T-helper 2 cell (primary cell): Measurements from ENCODE around the gene MICU1.
"Not testable (repeated sequence)": the region's sequence is repeated elsewhere in the genome, so short reads cannot be mapped to it uniquely, and the experiment has no call there.

Experiments used
- DNase-seq, 5 experiments: peaks; one replicate each; pipeline versions ENCODE4 v3.0.0 to v3.0.0-alpha.2; 2012 to 2022

Gene MICU1

DNA sequence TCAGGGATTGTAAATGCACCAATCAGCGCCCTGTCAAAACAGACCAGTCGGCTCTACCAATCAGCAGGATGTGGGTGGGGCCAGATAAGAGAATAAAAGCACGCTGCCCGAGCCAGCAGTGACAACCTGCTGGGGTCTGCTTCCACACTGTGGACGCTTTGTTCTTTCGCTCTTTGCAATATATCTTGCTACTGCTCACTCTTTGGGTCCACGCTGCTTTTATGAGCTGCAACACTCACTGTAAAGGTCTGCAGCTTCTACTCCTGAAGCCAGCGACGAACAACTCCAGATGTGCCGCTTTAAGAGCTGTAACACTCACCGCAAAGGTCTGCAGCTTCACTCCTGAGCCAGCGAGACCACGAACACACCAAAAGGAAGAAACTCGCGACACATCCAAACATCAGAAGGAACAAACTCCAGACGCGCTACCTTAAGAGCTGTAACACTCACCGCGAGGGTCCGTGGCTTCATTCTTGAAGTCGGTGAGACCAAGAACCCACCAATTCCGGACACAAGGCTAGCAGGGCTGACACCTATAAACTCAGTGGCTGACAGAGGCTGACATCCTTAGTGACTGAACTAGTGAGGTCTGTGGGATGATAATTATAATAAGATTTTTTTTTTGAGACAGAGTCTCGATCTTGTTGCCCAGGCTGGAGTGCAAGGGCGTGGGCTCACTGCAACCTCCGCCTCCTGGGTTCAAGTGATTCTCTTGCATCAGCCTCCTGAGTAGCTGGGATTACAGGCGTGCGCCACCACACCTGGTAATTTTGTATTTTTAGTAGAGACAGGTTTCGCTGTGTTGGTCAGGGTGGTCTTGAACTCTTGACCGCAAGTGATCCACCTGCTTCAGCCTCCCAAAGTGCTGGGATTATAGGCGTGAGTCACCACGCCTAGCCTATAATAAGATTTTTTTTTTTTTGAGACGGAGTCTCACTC, 298.9 kb downstream of the MICU1 start:
- peak in 4 of 5 experiments; percentile 40 to 85 (median 58) for DNase-seq

DNA sequence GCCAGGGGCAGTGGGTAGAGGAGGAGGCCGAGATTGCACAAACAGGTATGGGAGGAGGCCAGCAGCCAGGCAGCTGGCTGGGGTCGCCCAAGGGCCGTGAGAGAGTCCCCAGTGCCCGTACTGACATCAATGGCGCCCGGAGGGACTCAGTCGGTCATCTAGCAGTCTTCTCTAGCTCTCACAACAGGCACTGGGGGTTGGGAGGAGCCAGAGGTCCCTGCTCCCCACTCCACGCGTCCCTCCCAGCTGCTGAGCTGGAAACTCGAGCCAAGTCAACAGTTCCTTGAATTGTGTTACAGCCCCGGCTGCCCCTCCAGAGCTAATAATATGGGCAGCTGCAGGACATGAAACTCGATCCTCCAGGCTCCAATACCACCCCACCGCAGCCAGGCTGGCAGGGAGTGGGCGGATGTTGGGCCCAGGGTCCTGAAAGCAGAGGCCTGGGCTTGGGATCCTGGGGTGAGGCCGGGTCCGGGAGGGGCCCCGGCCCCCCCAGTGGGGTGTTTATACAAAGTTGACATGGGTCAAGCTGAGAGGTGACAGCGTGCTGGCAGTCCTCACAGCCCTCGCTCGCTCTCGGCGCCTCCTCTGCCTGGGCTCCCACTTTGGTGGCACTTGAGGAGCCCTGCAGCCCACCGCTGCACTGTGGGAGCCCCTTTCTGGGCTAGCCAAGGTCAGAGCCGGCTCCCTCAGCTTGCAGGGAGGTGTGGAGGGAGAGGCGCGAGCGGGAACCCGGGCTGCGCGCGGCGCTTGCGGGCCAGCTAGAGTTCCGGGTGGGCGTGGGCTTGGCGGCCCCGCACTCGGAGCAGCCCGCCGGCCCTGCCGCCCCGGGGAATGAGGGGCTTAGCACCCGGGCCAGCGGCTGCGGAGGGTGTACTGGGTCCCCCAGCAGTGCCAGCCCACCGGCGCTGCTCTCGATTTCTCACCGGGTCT, 300.4 kb downstream of the MICU1 start:
- not testable (repeated sequence) for DNase-seq

DNA sequence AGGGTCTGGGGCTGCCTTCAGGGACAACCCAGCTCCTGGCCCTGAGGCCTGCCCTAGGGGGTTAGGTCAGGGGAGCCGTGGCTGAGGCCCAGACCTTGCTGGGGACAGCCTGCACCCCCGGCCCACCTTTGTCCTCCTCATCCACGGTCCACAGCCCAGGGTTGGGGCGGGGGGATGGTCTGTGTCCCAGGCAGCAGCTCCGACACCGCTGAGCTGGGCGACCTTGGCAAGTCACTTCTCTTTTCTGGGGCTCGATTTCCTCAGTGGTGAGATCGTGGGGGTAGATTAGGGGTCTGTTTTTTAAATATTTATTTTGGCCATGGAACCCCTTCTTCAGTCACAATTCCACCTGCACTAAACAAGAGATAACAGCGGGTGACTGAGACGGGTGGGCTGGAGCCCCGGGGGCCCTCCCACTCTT, 302.1 kb downstream of the MICU1 start:
- peak in 1 of 5 experiments; percentile 66 for DNase-seq

DNA sequence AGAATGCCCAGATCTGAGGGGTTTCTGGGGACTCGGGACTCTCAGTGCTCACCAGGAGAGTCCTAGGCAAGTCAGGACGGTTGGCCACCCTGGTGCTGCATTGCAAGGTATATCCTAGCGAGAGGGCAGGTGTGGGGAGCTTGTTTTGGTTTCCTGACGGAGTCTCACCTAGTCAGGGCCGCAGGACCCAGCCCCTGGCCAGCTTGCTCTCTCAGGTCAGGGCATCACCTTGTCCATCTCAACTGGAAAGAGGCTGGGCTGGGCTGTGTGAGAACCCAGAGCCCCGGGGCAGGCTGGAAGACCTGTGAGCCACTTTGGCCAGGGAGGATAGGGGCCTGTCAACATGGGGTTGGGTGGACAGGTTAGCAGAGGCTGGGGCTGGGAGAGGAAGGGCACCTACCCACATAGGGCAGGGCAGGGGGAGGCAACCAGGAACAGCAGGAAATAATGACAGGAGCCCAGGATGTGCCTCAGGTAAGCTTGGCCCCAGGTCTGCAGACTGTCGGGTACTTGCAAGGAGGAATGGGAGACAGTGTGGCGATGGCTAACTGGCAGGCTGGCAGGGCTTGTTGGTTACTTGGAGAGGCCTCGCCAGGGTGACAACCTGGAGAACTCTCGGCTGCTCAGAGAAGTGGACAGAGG, 302.6 kb downstream of the MICU1 start:
- no peak for DNase-seq

DNA sequence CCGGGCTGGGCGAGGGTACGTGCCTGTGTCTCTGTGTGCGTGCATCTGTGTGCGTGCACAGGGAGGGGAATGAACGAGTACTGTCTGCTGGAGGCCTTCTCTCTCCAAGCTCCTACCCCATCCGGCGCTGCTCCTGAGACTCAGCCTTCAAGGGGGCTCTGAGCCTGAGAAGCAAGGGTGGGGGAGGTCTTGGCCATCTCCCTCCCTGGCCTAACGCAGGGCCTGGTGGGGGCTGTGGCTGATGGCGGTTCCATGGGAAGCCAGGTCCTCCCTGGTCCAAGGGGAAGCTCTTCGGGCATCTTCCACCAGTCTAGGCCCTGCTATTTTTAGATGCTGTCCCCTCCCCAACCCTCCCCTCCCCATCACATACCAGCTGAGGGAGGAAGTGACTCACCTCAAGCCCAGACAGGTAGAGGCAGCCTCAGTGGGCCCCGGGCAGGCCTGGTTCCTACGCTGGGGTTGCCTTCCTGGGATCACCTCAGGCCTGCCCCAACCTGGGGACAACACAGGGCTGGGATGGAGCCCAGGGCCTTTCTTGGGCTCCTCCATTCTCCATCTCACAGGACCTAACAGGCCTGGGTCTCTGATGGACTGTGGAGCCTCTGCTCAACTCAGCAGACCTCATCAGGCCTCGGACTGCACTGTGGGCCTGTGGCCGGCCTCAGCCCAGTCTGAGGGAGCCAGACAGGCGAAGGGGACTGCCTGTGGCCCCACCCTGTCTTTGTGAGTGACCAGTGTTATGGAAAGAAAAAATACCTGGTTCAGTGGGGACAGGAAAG, 303.4 kb downstream of the MICU1 start:
- DNase-seq = peak in 2 of 5 experiments; percentile 31 to 53

DNA sequence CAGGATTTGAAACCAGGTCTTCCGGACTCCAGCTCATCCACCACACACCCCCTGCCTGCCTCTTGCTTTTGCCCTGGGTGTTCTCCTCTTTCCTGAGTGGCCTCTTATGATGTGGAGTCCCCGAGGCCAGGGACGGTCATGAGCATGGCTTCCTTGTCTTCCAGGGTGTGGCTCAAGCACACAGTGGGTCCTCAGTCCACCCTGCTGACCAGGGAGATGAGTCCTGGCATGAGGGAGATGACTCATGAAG, 303.9 kb downstream of the MICU1 start:
- no peak for DNase-seq

DNA sequence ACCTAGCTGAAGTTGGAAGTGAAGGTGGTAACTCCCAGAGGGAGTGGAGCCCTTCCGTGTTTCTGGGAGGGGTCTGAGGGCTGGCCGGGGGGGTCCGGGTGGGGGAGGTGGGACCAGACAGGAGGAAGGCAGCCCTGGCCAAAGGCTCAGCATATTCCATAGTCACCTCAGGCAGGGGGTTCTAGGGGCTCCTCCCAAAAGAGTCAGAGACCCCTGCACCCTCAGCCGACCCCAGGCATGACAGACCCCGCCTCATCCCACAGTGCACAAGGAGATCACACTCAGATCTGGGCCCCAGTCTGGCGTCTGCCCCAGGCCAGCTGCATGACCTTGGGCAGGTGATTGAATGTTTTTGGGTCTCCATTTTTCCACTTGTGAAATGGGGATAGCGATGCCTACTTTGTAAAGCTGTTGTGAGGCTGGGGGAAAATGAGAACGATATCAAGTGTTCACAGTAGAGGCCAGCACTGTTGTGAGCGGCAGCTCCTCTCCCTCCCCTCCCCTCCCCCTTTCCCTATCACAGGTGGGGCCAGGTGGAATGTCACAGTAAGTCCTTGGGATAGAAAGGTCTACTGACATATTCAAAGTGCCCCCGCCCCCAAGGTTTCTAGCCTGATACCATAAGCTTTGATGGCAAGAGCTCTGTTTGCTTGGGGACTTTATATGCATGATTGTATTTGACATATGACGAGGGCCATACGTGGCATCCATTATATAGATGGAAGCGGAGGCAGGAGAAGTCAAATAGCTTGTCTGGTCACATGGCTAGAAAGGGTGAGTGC, 304.4 kb downstream of the MICU1 start:
- DNase-seq = no peak

DNA sequence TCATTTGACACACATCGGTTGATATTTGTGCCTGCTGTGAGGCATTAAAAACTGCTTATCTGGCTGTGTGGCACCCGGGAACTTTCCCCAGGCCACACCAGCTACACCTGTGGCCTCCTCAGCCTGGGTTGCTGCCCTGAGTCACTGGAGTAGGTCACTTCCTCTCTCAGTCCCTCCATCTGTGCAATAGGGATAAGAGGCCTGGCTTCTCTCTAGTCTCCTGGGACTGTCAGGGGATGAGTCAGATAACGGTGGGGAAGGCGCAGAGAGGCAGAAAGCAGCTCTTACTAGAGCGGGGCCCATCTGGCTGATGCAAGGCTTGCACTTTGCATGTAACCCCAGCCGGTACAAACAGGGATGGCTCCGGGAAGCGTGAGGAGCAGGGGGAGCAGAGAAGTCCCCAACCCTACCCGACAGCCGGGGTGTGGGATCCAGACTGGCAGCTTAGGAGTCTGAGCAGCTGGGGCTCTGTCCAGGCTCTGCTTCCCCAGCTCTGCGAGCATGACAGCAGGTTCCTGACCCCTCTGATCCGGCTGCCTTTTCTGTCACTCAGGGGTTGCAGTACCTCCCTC, 305.1 kb downstream of the MICU1 start:
- peak in 4 of 5 experiments; percentile 24 to 63 (median 48) for DNase-seq

DNA sequence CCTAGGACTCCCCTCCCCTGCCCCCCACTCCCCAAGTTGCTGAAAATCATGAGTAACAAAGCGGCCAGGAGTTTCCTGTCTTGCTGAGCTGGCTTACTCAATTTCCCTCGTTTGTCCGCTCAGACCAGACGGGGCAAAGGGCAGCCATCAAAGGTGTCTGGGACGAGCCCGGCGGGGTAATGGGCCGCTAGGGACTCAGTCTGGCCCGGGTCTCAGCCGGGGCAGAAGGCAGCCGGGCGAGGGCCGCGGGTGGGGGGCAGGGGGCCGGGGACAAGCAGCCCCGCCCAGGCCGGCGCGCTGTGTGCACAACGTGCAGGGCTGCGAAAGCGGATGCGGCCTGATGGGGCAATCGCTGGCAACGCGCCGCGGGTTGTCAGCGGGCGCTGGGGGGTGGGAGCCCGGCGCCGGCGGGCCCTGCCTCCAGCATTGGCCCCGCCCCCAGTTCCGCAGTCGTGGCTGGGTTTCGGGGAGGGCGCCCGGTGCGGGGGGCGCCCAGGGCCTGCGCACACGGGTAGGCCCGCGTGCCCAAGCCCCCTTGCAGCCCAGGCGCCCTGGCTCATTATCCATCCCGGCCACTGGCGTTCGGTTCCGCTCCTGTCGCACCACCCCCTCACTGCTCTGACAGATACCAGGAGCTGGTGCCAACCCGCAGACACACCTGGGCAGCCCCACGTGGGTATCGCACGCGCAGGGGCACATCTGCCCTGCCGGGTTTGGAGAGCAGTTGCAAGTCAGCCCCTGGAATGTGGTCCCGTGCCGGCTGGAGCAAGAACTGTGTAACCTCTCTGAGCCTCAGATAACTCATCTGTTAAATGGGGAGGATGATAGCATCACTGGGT, 306.2 kb downstream of the MICU1 start:
- DNase-seq = peak; percentile 74 to 95 (median 80)

DNA sequence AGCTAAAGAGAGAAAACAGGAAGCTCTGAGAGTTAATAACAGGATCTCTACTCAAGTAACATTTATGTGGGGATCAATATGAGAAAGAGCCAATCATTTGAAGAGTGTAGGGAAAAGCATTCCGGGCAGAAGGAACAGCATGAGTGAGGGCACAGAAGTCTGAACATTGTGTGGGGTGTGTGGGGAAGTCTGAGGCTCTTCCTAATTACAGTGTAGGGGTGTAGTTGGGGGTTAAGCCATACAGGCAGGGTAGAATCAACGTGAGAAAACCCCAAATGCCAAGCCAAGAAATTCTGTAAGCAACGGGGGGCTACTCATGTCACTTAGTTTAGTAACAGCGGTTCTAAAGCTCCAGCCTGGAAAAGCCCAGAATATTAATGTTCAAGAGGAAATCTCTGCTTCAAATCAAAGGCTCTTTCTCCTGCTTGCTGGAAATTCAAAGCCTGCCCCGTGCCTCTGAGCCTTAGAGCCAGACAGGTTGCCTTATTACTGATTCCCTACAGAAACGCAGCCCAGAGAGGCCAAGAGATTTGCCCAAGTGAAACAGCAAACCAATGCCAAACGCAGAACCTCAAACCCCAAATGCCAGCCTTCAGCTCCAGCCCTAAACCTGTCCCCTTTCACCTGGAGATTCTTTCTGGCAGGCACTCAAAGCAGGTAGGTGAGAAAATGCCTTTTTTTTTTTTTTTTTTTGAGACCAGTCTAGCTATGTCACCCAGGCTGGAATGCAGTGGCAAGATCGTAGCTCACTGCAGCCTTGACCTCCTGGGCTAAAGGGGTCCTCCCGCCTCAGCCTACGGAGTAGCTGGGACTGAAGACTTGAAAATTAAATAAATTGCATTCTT, 307.2 kb downstream of the MICU1 start:
- DNase-seq = no peak
